ENCODE data around the gene PSAP.

The PSAP gene

GRCh38 chr10:71766717-71767419 lies 84.2 kb downstream of the PSAP start:
- no peak for DNase-seq (ENCODE audit: low read depth in 2 of 2)

All from stimulated activated CD4-positive, alpha-beta T cell treated with anti-CD3 and anti-CD28 coated beads, Interleukin-1b, Interleukin-23, amount 100 ng/mL, for 1 hour (primary cell).